GM21390 (cell line): ENCODE measurements around the gene SNRPD1.
"Not testable (repeated sequence)": the region's sequence is repeated elsewhere in the genome, so short reads cannot be mapped to it uniquely, and the experiment has no call there.

Experiments used
- ATAC-seq: cut with Tn5 transposase; IDR thresholded peaks from one replicate; pipeline ENCODE4 v1.9.1; 2021; ENCODE audit not compliant: unreplicated experiment

Gene SNRPD1

DNA sequence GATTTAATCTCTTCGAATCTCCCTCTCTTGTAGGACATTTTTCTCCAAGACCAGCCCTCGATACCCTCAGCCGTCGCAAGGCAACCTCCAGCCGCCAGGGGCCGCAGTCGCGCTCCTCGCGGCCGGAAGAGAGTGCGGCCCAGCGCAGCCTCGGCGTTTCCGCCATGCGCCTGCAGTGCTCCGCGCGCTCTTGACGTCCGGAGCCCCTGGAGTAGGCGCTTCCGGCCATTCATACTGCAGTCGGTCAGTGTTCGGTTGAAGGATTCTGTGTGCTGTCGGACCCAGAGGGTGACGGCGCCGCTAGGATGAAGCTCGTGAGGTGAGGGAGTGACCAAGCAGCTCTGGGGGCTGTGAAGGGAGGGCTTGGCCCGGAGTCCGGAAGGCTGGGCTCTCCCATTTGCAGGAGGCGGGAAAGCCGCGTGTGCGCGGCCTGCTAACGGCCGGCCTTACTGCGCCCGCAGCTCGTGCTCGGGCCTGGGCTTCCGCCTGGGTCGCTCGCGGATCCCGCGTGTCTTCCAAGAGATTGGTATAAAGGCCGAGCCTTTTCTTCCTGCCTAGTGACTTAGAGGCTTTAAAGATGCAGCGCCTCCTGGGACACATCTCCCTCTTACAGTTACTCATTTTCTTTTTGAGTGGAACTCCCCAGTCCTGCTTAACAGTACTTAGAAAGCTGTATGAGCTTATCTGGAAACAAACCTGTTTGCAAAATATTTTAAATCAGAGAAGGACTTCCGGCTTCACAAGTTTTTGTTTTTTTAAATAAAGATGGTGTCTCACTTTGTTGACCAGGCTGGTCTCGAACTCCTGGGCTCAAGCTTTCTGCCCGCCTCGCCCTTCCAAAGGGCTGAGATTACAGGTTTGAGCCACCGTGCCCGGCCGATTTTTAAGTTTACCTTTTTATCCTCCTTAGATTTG lies at the start of gene SNRPD1:
Gene SNRPD1, plus strand, starts transcription at position 190 of the 915 bp plus-strand sequence. Its CDS starts 116 bp downstream, at position 306.
- ATAC-seq, result peak; percentile 98

DNA sequence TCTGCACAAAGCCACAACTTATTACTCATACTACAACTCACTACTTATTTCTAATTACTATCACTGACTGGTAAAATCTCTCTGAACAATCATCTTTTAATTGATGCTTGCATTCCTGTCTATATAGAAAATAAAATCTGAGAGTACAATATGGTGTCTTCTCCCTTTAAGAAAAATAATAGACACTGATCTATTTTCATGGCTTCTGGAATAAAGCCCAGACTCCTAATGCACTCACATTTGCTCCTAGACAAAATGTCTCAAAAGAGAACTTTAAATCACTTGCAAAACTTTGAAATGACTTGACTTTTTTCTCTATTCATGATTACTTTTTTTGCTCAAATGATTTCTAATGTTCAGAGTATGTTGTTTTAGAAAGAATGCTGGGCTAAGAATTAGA lies 40.3 kb upstream of the SNRPD1 start:
- no peak for ATAC-seq

- no peak for ATAC-seq
These were observed 36.5 kb upstream of the SNRPD1 start for GRCh38 chr18:21575656-21576055.

DNA sequence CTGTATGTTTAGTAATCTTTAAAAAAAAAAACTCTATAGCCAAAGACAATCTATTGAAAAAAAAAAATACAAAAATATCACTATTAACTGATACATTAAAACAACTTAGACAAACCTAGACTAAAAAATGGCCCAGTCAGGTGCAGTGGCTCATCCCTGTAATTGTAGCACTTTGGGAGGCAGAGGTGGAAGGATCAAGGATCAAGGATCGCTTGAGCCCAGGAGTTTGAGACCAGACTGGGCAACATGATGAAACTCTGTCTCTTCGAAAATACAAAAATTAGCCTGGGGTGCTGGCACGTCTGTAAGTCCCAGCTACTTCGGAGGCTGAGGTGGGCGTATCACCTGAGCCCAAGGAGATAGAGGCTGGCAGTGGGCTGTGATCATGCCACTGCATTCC lies 27.7 kb upstream of the SNRPD1 start:
- ATAC-seq, result no peak

- not testable (repeated sequence) for ATAC-seq
These were observed 19.8 kb upstream of the SNRPD1 start for GRCh38 chr18:21592361-21592760.

DNA sequence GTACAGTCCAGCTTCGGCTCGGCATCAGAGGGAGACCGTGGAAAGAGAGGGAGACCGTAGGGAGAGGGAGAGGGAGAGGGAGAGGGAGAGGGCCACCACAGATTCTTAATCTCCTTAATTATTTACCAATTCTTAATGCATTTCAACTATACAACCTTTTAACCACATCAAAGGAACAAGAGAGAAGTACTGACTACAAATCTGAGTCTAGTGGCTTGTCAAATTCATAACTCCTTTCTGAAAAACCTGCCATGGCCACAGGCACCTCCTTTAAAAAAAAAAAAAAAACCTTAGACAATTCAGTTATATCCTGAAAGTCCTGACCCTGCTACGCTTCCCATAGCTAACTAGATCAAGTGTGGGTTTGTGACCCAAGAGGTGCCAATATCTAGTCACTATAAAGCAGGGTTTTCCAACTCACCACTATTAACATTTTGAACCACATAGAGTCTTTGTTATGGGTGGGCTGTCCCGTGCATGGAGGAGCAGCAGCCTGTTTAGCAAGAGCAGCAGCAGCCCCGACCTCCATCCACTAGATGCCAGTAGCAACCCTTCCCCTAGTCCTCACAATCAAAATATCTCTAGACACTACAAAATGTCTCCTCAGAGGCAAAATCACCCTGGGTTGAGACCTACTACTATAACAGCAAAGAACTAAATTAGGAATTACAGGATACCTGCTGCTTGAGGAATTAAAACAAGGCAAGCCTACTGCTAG lies 18.4 kb upstream of the SNRPD1 start:
- no peak for ATAC-seq

DNA sequence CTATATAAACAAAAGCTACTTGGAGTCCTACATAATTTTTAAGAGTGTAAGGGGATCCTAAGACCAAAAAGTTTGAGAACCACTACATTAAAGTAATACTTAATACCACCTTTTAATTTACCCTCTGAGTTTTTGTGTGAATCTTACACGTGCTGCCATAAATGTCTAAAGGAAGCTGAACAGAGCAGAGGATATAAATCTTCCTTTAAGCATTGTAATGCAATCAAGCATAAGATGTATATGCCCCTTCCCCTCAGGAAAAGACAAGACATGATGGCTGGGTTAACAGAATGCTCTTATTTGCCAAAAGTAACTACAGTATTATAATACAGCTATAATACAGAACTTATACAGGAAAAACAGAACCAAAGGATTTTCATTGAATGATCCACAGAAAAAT lies 14.5 kb upstream of the SNRPD1 start:
- no peak for ATAC-seq

DNA sequence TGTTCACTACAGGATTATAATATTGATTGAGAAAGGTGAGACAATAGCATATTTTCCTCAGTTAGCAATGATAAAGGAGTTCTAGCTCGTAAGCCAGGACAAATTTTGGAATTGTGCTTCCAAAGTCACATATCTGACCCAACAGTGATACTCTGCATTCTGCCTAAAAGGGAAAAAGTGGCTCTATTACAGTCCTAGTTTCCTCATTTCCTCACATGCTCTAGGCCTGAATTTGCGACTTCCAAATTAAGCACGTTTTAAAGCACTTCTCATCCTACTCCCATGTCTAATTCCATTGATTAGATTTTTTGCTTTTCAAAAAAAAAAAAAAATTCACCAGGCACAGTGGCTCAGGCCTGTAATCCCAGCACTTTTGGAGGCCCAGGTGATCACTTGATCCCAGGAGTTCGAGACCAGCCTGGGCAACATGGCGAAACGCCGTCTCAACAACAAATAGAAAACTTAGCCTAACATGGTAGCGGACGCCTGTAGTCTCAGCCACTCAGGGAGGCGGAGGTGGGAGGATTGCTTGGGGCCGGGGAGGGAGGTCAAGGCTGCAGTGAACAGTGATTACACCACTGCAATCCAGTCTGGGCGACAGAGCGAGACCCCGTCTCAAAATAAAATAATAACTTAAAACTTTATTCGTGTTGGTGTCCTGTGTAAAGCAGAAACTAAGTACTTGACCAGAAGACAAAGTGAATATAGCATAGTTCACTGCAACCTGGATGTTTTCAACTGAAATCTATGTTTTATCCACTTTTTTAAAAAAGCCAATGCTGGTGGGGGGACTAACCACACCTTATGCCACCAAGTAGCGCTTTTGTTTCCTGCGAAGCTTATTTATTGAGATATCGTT lies 13.2 kb upstream of the SNRPD1 start:
- ATAC-seq, result no peak

DNA sequence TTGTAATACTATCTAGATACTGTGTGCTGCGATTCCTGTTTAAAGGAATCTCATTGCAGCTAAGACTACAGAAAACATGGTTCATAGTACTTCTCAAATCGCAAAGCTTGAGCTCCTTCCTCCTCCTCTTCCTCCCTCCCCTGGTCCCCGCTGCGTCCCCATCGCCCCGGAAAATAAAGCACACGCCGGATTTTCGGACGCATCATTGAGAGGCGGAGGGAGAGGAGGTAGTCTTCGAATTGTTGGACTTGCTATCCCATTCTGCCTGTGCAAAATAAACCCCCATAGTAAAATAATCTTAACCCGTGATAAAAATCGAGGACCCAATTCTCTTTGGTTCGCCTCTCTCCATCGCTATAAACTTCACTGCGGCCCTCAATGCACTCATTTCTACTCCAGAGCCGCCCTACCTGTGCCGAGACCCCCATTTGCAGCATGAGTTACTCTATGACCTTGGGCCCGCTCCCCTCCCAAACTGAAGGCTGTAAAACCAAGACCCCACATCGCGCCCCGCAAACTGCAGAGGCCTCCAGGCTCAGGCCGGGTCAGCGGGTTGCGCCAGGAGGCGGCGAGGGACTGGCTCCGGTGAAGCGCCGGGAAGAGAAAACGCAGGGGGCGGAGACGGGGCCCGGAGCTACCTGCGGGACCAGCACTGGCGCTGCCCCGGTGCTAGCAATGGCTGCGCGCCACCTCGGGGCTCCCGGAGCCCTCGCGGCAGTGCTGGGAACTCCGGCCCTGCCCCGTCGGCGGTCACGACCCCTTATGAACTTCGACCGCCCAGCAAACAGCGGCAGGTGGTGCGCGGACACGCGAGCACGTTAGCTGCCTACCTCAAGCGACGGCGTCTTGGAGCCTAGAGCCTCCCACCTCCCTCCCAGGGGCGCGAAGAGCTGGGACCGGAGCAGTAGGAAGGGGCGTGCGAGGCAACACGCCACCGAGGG lies 12.3 kb upstream of the SNRPD1 start:
- ATAC-seq, result peak; percentile 44

- ATAC-seq, result peak; percentile 82
These were observed 11.3 kb upstream of the SNRPD1 start, which contains the start of gene ESCO1 for GRCh38 chr18:21600526-21601410. Gene ESCO1 (minus strand): TSS chr18:21600704. CDS start chr18:21574843, 25,861 bp downstream.

DNA sequence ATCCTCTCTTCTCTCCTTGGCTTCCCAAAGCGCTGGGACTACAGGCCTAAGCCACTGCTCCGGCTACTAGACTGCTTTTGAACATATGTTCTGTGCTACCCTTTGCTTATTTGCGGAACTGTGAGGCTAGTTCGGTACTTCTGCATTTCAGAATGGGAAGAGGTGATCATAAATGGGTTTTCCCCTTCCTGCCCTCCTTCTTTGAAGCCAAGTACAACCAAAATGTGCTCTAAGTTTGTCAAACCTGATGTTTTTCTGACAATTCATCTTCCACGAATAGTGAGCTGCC lies 9.9 kb upstream of the SNRPD1 start:
- ATAC-seq, result no peak

DNA sequence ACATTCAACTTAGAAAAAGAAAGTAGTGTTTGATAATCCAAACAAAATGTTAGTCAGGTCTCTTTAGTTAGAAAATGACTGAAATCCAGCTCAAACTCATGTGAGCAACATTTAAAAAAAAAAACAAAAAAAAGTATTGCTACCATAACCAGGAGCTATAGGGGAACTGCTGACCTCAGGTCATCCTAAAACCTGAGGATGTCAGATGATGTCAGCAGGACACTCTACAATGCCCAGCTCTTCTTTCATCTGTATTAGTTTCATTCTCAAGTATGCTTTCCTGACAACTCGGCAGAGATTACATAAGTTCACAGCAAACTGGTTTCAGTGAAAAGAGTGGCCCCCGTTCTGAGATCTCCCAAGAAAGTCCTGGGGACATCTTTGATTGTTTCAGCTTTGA lies 7.4 kb upstream of the SNRPD1 start:
- ATAC-seq, result no peak

- ATAC-seq, result no peak
These were observed 6.9 kb upstream of the SNRPD1 start for GRCh38 chr18:21605213-21605612.

DNA sequence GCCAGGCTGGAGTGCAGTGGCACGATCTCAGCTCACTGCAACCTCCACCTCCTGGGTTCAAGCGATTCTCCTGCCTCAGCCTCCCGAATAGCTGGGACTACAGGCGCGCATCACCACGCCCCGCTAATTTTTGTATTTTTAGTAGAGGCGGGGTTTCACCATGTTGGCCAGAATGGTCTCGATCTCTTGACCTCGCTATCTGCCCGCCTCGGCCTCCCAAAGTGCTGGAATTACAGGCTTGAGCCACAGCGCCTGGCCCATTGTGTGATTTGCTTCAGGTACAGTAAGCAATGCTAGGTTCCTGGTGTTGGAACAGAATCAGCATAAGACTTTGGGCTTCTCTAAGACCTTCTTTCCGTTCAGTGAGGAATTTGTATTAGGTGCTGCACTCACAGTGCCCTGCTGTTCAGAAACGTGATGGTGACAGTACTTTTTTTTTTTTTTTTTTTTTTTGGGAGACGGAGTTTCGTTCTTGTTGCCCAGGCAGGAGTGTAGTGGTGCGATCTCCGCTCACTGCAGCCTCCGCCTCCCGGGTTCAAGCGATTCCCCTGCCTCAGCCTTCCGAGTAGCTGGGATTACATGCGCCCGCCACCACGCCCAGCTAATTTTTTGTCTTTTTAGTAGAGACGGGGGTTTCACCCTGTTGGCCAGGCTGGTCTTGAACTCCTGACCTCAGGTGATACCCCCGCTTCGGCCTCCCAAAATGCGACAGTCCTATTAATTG lies 551 bp upstream of the SNRPD1 start:
- ATAC-seq, result not testable (repeated sequence)

GRCh38 chr18:21621640-21622039 lies 9.5 kb downstream of the SNRPD1 start:
- ATAC-seq, result not testable (repeated sequence)

- ATAC-seq, result peak; percentile 97
These were observed 17.1 kb downstream of the SNRPD1 start for GRCh38 chr18:21629089-21629832.

DNA sequence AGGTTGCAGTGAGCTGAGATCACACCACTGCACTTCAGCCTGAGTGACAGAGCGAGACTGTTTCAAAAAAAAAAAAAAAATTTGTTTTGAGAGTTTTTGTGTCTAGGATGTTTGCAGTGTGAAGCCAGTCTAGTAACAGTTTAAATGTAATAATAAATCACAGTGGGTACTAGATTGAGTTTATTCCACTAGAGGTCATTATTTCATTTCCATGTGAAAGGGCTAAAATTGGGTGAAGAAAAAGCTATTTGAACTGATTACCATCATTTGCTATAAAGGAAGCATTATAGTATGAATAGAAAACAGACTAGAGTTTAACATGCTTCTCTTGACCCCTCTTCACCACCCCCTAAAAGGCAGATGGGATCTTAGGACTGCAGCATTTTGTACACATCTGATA lies 20.3 kb downstream of the SNRPD1 start:
- ATAC-seq, result no peak
